Esophagus muscularis mucosa (tissue), 4 donors: ENCODE results near the gene SERPINE1. TPM values are rescaled to one million over a fixed set of nuclear protein-coding genes. Genes with fewer than 3 reads are reported as not detected.

ENCODE experiments used
- DNase-seq: peaks from one replicate; pipeline ENCODE4 v3.0.0-alpha.2; 2017; ENCODE audit errors: extremely low spot score
- H3K27ac ChIP-seq, 4 donors: fragments of 200-600 bp; sonication (generic); replicated peaks in 1 of 4; 1 replicate in 3 of 4; 2 replicates in 1 of 4; pipeline ENCODE4 v1.5.1; 2016 to 2019; ENCODE audit warnings: mild to moderate bottlenecking in 1 of 4
- H3K27me3 ChIP-seq, 4 donors: fragments of 200-600 bp; sonication (generic); one replicate each; pipeline versions ENCODE4 v1.5.1 to v1.6.0; 2016 to 2019
- H3K36me3 ChIP-seq, 4 donors: fragments of 200-600 bp; sonication (generic); one replicate each; pipeline ENCODE4 v1.5.1; 2016 to 2019
- H3K4me1 ChIP-seq, 4 donors: fragments of 200-600 bp; sonication (generic); one replicate each; pipeline ENCODE4 v1.5.1; 2016 to 2019
- H3K4me3 ChIP-seq, 4 donors: fragments of 200-600 bp; sonication (generic); 1 replicate in 2 of 4; 2 replicates in 2 of 4; pipeline ENCODE4 v1.5.1; 2016 to 2019; ENCODE audit warnings: mild to moderate bottlenecking in 4 of 4, moderate library complexity in 1 of 4
- H3K9me3 ChIP-seq, 4 donors: fragments of 200-600 bp; sonication (generic); 1 replicate in 3 of 4; 2 replicates in 1 of 4; pipeline ENCODE4 v1.5.1; 2016 to 2019
- EP300 ChIP-seq: sonication (generic); formaldehyde crosslinking; IDR thresholded peaks from one replicate; pipeline ENCODE4 v1.6.1; 2017; ENCODE audit warnings: antibody characterized with exemption
- POLR2A ChIP-seq: fragments of 450-650 bp; IDR thresholded peaks from one replicate; pipeline ENCODE4 v1.6.1; 2017; ENCODE audit warnings: antibody characterized with exemption, moderate library complexity, mild to moderate bottlenecking, low read depth
- POLR2AphosphoS5 ChIP-seq, 2 donors: sonication (generic); formaldehyde crosslinking; IDR thresholded peaks; one replicate each; pipeline ENCODE4 v1.6.1; 2017; ENCODE audit warnings: antibody characterized with exemption in 2 of 2
- WGBS: methylation state at CpG from one replicate; pipeline ENCODE4 v1.1.5; 2018; 5-methylcytosine and 5-hydroxymethylcytosine counted together
- intact Hi-C: fragments of 100-400 bp; cut with DNase I; formaldehyde crosslinking; loops from one replicate; pipeline ENCODE4 v1.15.1; 2023
- total RNA-seq, 4 donors: library from RNA; depleted of rRNA; stranded (reverse); fragments of >200 nt; gene quantifications; one replicate each; pipeline versions ENCODE4 v1.1.0 to v1.2.1, GENCODE V29; 2016
- TF ChIP-seq, protein P1 (sequence below), 3 experiments: fragments of 200-600 bp in 2 of 3; fragments of 450-650 bp in 1 of 3; sonication (generic) in 2 of 3; IDR thresholded peaks; one replicate each; pipeline ENCODE4 v1.5.1; 2017 to 2019; ENCODE audit warnings: antibody characterized with exemption in 3 of 3, mild to moderate bottlenecking in 2 of 3, moderate library complexity in 1 of 3

Gene SERPINE1
- total RNA-seq, 4 donors from 2014 or later = 9.4 to 54.2 (median 18.2) TPM

- Histone ChIP-seq H3K27ac (peak overlapping the region; percentile 84 to 88 (median 86)), H3K4me1 (peaks cover 56 to 61% (median 59%) of the 10 kb centered on the region in 4 donors), H3K4me3 (peak overlapping the region; percentile 44 to 57 (median 50)), H3K36me3 (no peaks in the 10 kb centered on the region), H3K9me3 (no peaks in the 10 kb centered on the region), H3K27me3 (no peaks in the 10 kb centered on the region)
- 20% methylated on average over 17 of the region's 17 CpGs for WGBS
- intact Hi-C loops = no loop called here
- TF ChIP-seq POLR2AphosphoS5 (IDR thresholded peaks at IDR 0.05) = peak; percentile 77 to 79
- TF ChIP-seq, protein P1, sequence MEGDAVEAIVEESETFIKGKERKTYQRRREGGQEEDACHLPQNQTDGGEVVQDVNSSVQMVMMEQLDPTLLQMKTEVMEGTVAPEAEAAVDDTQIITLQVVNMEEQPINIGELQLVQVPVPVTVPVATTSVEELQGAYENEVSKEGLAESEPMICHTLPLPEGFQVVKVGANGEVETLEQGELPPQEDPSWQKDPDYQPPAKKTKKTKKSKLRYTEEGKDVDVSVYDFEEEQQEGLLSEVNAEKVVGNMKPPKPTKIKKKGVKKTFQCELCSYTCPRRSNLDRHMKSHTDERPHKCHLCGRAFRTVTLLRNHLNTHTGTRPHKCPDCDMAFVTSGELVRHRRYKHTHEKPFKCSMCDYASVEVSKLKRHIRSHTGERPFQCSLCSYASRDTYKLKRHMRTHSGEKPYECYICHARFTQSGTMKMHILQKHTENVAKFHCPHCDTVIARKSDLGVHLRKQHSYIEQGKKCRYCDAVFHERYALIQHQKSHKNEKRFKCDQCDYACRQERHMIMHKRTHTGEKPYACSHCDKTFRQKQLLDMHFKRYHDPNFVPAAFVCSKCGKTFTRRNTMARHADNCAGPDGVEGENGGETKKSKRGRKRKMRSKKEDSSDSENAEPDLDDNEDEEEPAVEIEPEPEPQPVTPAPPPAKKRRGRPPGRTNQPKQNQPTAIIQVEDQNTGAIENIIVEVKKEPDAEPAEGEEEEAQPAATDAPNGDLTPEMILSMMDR (IDR thresholded peaks at IDR 0.05) = no peak
- no peak for TF ChIP-seq EP300
- no peak for DNase-seq
Measured at GRCh38 chr7:101121991-101122932, 4.6 kb upstream of the SERPINE1 start.

- no peaks in the 10 kb centered on the region for H3K27me3 ChIP-seq
- TF ChIP-seq, protein P1 (IDR thresholded peaks at IDR 0.05) = no peak
- TF ChIP-seq POLR2A (no peak), EP300 (no peak), POLR2AphosphoS5 (IDR thresholded peaks at IDR 0.05) (no peak)
- no peaks in the 10 kb centered on the region for H3K36me3 ChIP-seq
- peaks cover 56 to 61% (median 60%) of the 10 kb centered on the region in 4 donors for H3K4me1 ChIP-seq
- peak overlapping the region; percentile 84 to 88 (median 86) for H3K27ac ChIP-seq
- H3K4me3 ChIP-seq = peak overlapping the region; percentile 44 to 57 (median 50)
- 92% methylated on average over 11 of the region's 11 CpGs for WGBS
- DNase-seq = no peak
- intact Hi-C loops = no loop called here
- H3K9me3 ChIP-seq = no peaks in the 10 kb centered on the region
Measured at GRCh38 chr7:101122933-101123702, 3.8 kb upstream of the SERPINE1 start.

DNA sequence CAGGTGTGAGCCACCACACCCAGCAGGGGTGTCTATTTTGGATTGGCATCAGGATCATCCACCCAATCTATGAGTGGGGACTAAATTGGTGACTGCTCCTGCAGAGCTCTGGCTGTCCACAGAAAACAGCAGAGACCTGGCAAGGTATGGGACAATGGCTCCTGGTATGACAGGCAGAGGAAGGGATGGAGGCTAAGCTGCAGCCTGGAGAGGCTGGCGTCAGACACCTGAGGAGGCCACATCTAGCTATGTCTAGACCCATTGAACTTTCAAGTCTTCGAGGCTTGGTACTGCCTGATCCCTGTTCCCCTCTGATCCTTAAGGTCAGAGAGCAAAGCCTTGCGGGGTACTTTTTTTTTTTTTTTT is 3.2 kb upstream of the SERPINE1 start:
- TF ChIP-seq POLR2AphosphoS5 (IDR thresholded peaks at IDR 0.05) (no peak), POLR2A (no peak), EP300 (no peak)
- TF ChIP-seq, protein P1 (IDR thresholded peaks at IDR 0.05) = no peak
- no peak for DNase-seq
- Histone ChIP-seq H3K4me3 (no peak overlapping the region), H3K36me3 (no peaks in the 10 kb centered on the region), H3K4me1 (peaks cover 56 to 64% (median 61%) of the 10 kb centered on the region in 4 donors), H3K27me3 (no peaks in the 10 kb centered on the region), H3K9me3 (no peaks in the 10 kb centered on the region), H3K27ac (peak overlapping the region in 1 of 4 donors; percentile 88)
- intact Hi-C loops = no loop called here
- WGBS = 71% methylated on average over 3 of the region's 3 CpGs

GRCh38 chr7:101124376-101125056 is 2.4 kb upstream of the SERPINE1 start:
- Histone ChIP-seq H3K27ac (peak overlapping the region in 3 of 4 donors; percentile 29 to 52 (median 41)), H3K9me3 (no peaks in the 10 kb centered on the region), H3K4me3 (no peak overlapping the region), H3K36me3 (no peaks in the 10 kb centered on the region), H3K4me1 (peaks cover 56 to 64% (median 61%) of the 10 kb centered on the region in 4 donors), H3K27me3 (no peaks in the 10 kb centered on the region)
- intact Hi-C loops = no loop called here
- TF ChIP-seq POLR2A = no peak
- no peak for TF ChIP-seq EP300
- TF ChIP-seq POLR2AphosphoS5 (IDR thresholded peaks at IDR 0.05) = no peak
- TF ChIP-seq, protein P1 (IDR thresholded peaks at IDR 0.05) = no peak
- WGBS = 43% methylated on average over 7 of the region's 7 CpGs
- DNase-seq = no peak
